ENCODE results near the gene MTERF4.

MTERF4 gene

GRCh38 chr2:241072151-241072550, 29.9 kb downstream of the MTERF4 start:
- no peak overlapping the region for H3K4me3 ChIP-seq (ENCODE audit: low read length)
- no peaks in the 10 kb centered on the region for H4K20me1 ChIP-seq (ENCODE audit: insufficient read depth, low read length)
- H3K79me2 ChIP-seq (ENCODE audit: low read length), result no peaks in the 10 kb centered on the region
- no peak overlapping the region for H3K4me2 ChIP-seq (ENCODE audit: low read depth, low read length)
- no peak overlapping the region for H3K9ac ChIP-seq (ENCODE audit: low read length)
- no peak for DNase-seq
- H3K27ac ChIP-seq (ENCODE audit: low read length), result no peak overlapping the region
- H3K9me3 ChIP-seq (replicated peaks; ENCODE audit: insufficient read depth, low read length), result no peaks in the 10 kb centered on the region
- H3K27me3 ChIP-seq (replicated peaks; ENCODE audit: insufficient read depth, low read length), result no peaks in the 10 kb centered on the region
- no peaks in the 10 kb centered on the region for H3K4me1 ChIP-seq (ENCODE audit: low read length)
- no peaks in the 10 kb centered on the region for H3F3A ChIP-seq (ENCODE audit: insufficient read depth, low read length)
- H3K36me3 ChIP-seq (replicated peaks; ENCODE audit: insufficient read depth, low read length), result no peaks in the 10 kb centered on the region
- no peak overlapping the region for H2AFZ ChIP-seq (ENCODE audit: low read length)
- no peaks in the 10 kb centered on the region for H3K9me2 ChIP-seq (replicated peaks; ENCODE audit: insufficient read depth, low read length)
- TF ChIP-seq, protein P1, sequence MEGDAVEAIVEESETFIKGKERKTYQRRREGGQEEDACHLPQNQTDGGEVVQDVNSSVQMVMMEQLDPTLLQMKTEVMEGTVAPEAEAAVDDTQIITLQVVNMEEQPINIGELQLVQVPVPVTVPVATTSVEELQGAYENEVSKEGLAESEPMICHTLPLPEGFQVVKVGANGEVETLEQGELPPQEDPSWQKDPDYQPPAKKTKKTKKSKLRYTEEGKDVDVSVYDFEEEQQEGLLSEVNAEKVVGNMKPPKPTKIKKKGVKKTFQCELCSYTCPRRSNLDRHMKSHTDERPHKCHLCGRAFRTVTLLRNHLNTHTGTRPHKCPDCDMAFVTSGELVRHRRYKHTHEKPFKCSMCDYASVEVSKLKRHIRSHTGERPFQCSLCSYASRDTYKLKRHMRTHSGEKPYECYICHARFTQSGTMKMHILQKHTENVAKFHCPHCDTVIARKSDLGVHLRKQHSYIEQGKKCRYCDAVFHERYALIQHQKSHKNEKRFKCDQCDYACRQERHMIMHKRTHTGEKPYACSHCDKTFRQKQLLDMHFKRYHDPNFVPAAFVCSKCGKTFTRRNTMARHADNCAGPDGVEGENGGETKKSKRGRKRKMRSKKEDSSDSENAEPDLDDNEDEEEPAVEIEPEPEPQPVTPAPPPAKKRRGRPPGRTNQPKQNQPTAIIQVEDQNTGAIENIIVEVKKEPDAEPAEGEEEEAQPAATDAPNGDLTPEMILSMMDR (IDR thresholded peaks at IDR 0.05; ENCODE audit: low read length), result no peak
- TF ChIP-seq EZH2 (optimal IDR thresholded peaks at IDR 0.05; ENCODE audit: low read depth, low read length) (no peak), EZH2phosphoT487 (IDR thresholded peaks at IDR 0.05; ENCODE audit: low read length) (no peak)

- Histone ChIP-seq H4K20me1 (ENCODE audit: insufficient read depth, low read length) (no peaks in the 10 kb centered on the region), H3K4me3 (ENCODE audit: low read length) (no peak overlapping the region), H2AFZ (ENCODE audit: low read length) (no peak overlapping the region), H3F3A (ENCODE audit: insufficient read depth, low read length) (no peaks in the 10 kb centered on the region), H3K9me2 (replicated peaks; ENCODE audit: insufficient read depth, low read length) (no peaks in the 10 kb centered on the region), H3K4me1 (ENCODE audit: low read length) (no peaks in the 10 kb centered on the region), H3K79me2 (ENCODE audit: low read length) (no peaks in the 10 kb centered on the region), H3K27ac (ENCODE audit: low read length) (no peak overlapping the region), H3K36me3 (replicated peaks; ENCODE audit: insufficient read depth, low read length) (no peaks in the 10 kb centered on the region), H3K9me3 (replicated peaks; ENCODE audit: insufficient read depth, low read length) (no peaks in the 10 kb centered on the region), H3K27me3 (replicated peaks; ENCODE audit: insufficient read depth, low read length) (no peaks in the 10 kb centered on the region), H3K9ac (ENCODE audit: low read length) (no peak overlapping the region), H3K4me2 (ENCODE audit: low read depth, low read length) (no peak overlapping the region)
- no peak for DNase-seq
- TF ChIP-seq EZH2phosphoT487 (IDR thresholded peaks at IDR 0.05; ENCODE audit: low read length) (no peak), EZH2 (optimal IDR thresholded peaks at IDR 0.05; ENCODE audit: low read depth, low read length) (no peak)
- TF ChIP-seq, protein P1 (IDR thresholded peaks at IDR 0.05; ENCODE audit: low read length), result no peak
These were observed 30.4 kb downstream of the MTERF4 start for GRCh38 chr2:241071677-241072111.

DNA sequence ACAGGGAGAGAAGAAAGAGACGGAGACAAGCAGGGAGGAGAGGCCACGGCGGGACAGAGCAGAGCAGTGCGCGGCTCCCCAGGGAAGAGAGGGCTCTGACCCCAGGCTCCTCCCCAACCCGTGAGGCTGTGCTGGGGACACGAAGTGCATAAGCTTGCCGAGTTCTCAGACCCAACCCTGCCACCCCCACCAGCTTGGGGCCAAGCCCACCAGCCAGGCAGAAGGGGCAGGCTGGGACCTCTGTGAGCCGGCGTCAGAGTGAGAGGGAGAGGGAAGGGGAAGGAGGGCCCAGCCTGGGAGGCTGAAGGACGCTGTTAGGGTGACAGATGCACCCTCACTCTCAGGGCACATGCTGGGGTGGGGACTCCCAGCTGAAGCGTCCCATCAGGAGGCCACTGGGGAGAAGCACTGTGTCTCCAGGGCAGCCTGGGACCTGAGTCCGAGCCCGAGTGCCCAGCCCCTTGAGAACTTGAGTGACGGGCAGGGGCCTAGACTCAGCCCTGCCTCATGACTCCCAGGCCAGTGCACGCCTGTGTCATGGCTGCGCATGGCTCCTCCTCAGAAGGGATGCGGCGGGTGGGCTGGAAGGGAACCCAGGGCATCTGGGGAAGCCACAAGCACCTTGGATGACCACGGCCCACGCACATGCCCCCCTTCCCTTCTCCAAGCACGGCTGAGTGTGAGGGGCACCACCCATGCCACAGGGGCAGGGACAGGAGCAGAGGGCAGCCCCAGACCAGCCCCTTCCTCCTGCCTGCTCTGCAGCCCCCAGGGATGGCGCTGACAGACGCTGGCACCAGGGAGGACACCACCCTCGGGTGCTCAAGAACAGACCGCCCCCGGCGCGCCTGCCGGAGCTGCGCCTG, 31.0 kb downstream of the MTERF4 start:
- no peak for TF ChIP-seq EZH2 (optimal IDR thresholded peaks at IDR 0.05; ENCODE audit: low read depth, low read length)
- no peak for TF ChIP-seq EZH2phosphoT487 (IDR thresholded peaks at IDR 0.05; ENCODE audit: low read length)
- H3K4me1 ChIP-seq (ENCODE audit: low read length), result no peaks in the 10 kb centered on the region
- DNase-seq, result no peak

GRCh38 chr2:241070361-241070760, 31.7 kb downstream of the MTERF4 start:
- DNase-seq, result no peak
- H3K9me3 ChIP-seq (replicated peaks; ENCODE audit: insufficient read depth, low read length), result no peaks in the 10 kb centered on the region
- H3K27me3 ChIP-seq (replicated peaks; ENCODE audit: insufficient read depth, low read length), result no peaks in the 10 kb centered on the region
- no peaks in the 10 kb centered on the region for H4K20me1 ChIP-seq (ENCODE audit: insufficient read depth, low read length)
- H3K4me2 ChIP-seq (ENCODE audit: low read depth, low read length), result no peak overlapping the region
- H3K9me2 ChIP-seq (replicated peaks; ENCODE audit: insufficient read depth, low read length), result no peaks in the 10 kb centered on the region
- H2AFZ ChIP-seq (ENCODE audit: low read length), result no peak overlapping the region
- H3F3A ChIP-seq (ENCODE audit: insufficient read depth, low read length), result no peaks in the 10 kb centered on the region
- no peaks in the 10 kb centered on the region for H3K36me3 ChIP-seq (replicated peaks; ENCODE audit: insufficient read depth, low read length)
- H3K27ac ChIP-seq (ENCODE audit: low read length), result no peak overlapping the region
- H3K79me2 ChIP-seq (ENCODE audit: low read length), result no peaks in the 10 kb centered on the region
- TF ChIP-seq EZH2 (optimal IDR thresholded peaks at IDR 0.05; ENCODE audit: low read depth, low read length) (no peak), EZH2phosphoT487 (IDR thresholded peaks at IDR 0.05; ENCODE audit: low read length) (no peak)
- TF ChIP-seq, protein P1 (IDR thresholded peaks at IDR 0.05; ENCODE audit: low read length), result no peak
- no peaks in the 10 kb centered on the region for H3K4me1 ChIP-seq (ENCODE audit: low read length)
- no peak overlapping the region for H3K9ac ChIP-seq (ENCODE audit: low read length)
- H3K4me3 ChIP-seq (ENCODE audit: low read length), result no peak overlapping the region

More for the DNA sequence above, 31.0 kb downstream of the MTERF4 start:
- no peaks in the 10 kb centered on the region for H3K27me3 ChIP-seq (replicated peaks; ENCODE audit: insufficient read depth, low read length)
- no peak overlapping the region for H3K9ac ChIP-seq (ENCODE audit: low read length)
- no peaks in the 10 kb centered on the region for H3K79me2 ChIP-seq (ENCODE audit: low read length)
- no peak overlapping the region for H3K27ac ChIP-seq (ENCODE audit: low read length)
- H3K36me3 ChIP-seq (replicated peaks; ENCODE audit: insufficient read depth, low read length), result no peaks in the 10 kb centered on the region
- no peaks in the 10 kb centered on the region for H3K9me2 ChIP-seq (replicated peaks; ENCODE audit: insufficient read depth, low read length)
- H3K4me3 ChIP-seq (ENCODE audit: low read length), result no peak overlapping the region
- H3F3A ChIP-seq (ENCODE audit: insufficient read depth, low read length), result no peaks in the 10 kb centered on the region
- no peaks in the 10 kb centered on the region for H3K9me3 ChIP-seq (replicated peaks; ENCODE audit: insufficient read depth, low read length)
- H3K4me2 ChIP-seq (ENCODE audit: low read depth, low read length), result no peak overlapping the region
- no peak overlapping the region for H2AFZ ChIP-seq (ENCODE audit: low read length)
- no peaks in the 10 kb centered on the region for H4K20me1 ChIP-seq (ENCODE audit: insufficient read depth, low read length)

Data from MM.1S (cell line).